ENCODE measurements around the gene TLCD3B.

- TF ChIP-seq CTCF (conservative IDR thresholded peaks at IDR 0.05; ENCODE audit: low read depth, low read length) (no peak), EZH2phosphoT487 (IDR thresholded peaks at IDR 0.05; ENCODE audit: borderline replicate concordance, low read length) (no peak), EZH2 (IDR thresholded peaks at IDR 0.05; ENCODE audit: low read length, unreplicated experiment) (no peak)
Measured at GRCh38 chr16:29992344-29992967, 38.6 kb downstream of the TLCD3B start.

Measured in PC-3 (cell line).